Activated T-helper 1 cell treated with anti-CD3 and anti-CD28 coated beads, Interleukin-12 subunit alpha, Interleukin-12 subunit beta, Interleukin-2, Interleukin-4 antibody, amounts not matched to agents 30 ng/mL and 10 ng/mL and 1 ng/mL, durations not matched to agents 14 hours and 24 hours and 36 hours (primary cell): ENCODE measurements around the gene SLC12A4. TPM values are rescaled to one million over a fixed set of nuclear protein-coding genes. Genes with fewer than 3 reads are reported as not detected.
"Not testable (repeated sequence)": the region's sequence is repeated elsewhere in the genome, so short reads cannot be mapped to it uniquely, and the experiment has no call there.

Experiments
- DNase-seq: peaks from one replicate; pipeline ENCODE4 v3.0.0; 2021; ENCODE audit warnings: low spot score
- H3K27ac Mint-ChIP-seq: one replicate; pipeline ENCODE4 v1.8.0; 2021; ENCODE audit warnings: mild to moderate bottlenecking, mixed read lengths
- H3K27me3 Mint-ChIP-seq: one replicate; pipeline ENCODE4 v1.8.0; 2022; ENCODE audit warnings: mild to moderate bottlenecking, moderate library complexity, mixed read lengths; ENCODE audit not compliant: insufficient read depth
- H3K36me3 Mint-ChIP-seq: one replicate; pipeline ENCODE4 v1.8.0; 2021; ENCODE audit warnings: low read depth, mixed read lengths
- H3K4me1 Mint-ChIP-seq: one replicate; pipeline ENCODE4 v1.8.0; 2021; ENCODE audit warnings: low read depth, mixed read lengths
- H3K4me3 Mint-ChIP-seq: one replicate; pipeline ENCODE4 v1.8.0; 2021; ENCODE audit warnings: mild to moderate bottlenecking, moderate library complexity, mixed read lengths
- H3K9me3 Mint-ChIP-seq: one replicate; pipeline ENCODE4 v1.8.0; 2021; ENCODE audit warnings: mixed read lengths
- intact Hi-C: fragments of 100-400 bp; cut with micrococcal nuclease; formaldehyde crosslinking; loops from one replicate; pipeline ENCODE4 v1.15.1; 2024
- total RNA-seq: library from RNA; stranded (reverse); gene quantifications from 2 replicates; pipeline ENCODE4 v1.2.3, GENCODE V29; 2022

The SLC12A4 gene
- 40.0 and 43.1 TPM in 2 replicates for total RNA-seq

DNA sequence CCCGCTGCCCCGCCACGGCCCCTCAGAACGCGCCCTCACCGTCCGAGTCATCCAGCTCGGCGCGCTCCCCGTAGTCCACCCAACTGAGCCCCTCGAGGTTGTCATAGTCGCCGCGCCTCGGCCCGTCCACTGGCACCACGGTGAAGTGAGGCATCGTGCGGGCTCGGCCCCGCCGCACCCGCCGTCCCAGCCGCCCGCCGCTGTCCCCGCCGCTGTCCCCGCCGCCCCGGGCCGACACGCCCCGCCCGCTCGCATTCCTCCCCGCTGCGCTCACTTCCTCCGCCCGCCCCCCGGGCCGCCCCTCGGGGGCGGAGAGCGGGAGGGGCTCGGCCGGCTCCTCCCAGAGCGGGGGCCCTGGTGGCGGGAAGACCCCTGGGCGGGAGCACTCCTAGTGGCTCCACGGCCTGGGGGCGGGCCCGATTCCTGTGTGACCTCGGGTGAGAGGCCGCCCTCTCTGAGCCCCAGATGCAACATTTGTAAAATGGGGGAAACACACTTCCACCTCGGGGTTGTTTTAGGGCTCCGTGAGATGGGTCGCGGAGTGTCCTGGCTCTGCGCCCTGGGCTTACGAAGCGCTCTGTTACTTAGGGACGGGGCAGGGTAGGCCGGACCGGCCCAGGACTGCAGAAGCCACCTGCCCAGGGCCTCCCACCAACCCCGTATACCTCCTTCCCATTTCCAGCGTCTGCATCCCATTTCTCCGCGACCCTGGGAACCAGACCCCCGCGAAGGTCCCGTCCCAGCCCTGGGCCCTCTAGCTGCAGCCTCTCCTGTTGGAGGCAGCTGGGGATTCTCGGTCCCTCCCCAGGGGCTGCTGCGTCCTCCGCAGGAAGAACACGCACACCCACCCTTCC is at the start of gene SLC12A4:
SLC12A4 (minus strand) TSS at position 238 of the 854 bp plus-strand sequence; CDS start at position 154, 84 bp downstream.
- H3K4me1 Mint-ChIP-seq, result peaks cover 40% of the 10 kb centered on the region
- no peaks in the 10 kb centered on the region for H3K27me3 Mint-ChIP-seq
- H3K36me3 Mint-ChIP-seq, result peaks cover 1% of the 10 kb centered on the region

GRCh38 chr16:68015681-68016080 is 47.2 kb upstream of the SLC12A4 start, which contains the start of gene DPEP2NB:
TSS of gene DPEP2NB (minus strand) at chr16:68015911. CDS start at chr16:68015770, 141 bp downstream.
- Mint-ChIP-seq H3K4me1 (peaks cover 5% of the 10 kb centered on the region), H3K36me3 (no peaks in the 10 kb centered on the region), H3K27me3 (no peaks in the 10 kb centered on the region), H3K4me3 (no peak within 1 kb of the TSS), H3K27ac (no peak within 1 kb of the TSS), H3K9me3 (no peaks in the 10 kb centered on the region)
- intact Hi-C loops, result no loop called here
- DNase-seq, result no peak

More for the DNA sequence above, at the start of gene SLC12A4:
- Mint-ChIP-seq H3K27ac (peak within 1 kb of the TSS; percentile 96), H3K9me3 (no peaks in the 10 kb centered on the region), H3K4me3 (peak within 1 kb of the TSS; percentile 99)
- intact Hi-C loops, result loop anchor here (1.0 to 2.0 kb wide), 10 partner anchors 16 to 250 kb away; partner anchors contain the start of genes DDX28, DUS2, EDC4 and GFOD2
- DNase-seq, result peak; percentile 89

DNA sequence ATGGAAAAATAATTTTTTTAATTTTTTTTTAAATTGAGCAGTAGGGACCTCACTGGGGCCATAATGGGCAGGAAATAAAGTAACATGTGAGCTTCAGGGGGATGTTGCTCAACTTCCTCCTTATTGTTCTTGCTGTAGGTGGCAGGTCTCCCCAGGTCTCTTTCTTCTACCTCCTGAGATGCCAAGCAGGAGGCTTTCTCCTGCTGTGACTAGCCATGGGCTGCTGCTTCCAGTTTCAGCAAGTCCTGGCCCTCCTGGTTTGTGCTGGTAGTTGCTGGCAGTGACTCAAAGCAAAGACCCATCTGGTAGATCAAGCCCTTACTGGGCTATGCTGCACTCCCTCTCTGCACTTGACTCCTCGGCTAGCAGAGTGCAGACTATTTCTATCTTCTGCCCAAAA is 45.0 kb upstream of the SLC12A4 start:
- Mint-ChIP-seq H3K4me1 (peaks cover 4% of the 10 kb centered on the region), H3K27me3 (no peaks in the 10 kb centered on the region), H3K4me3 (no peak overlapping the region), H3K36me3 (no peaks in the 10 kb centered on the region), H3K9me3 (no peaks in the 10 kb centered on the region), H3K27ac (no peak overlapping the region)
- intact Hi-C loops, result no loop called here
- DNase-seq, result no peak

- H3K9me3 Mint-ChIP-seq, intact Hi-C loops, H3K4me3 Mint-ChIP-seq, H3K27ac Mint-ChIP-seq, H3K27me3 Mint-ChIP-seq, H3K36me3 Mint-ChIP-seq, DNase-seq: not testable (repeated sequence)
- H3K4me1 Mint-ChIP-seq, result peaks cover 22% of the 10 kb centered on the region
Measured at GRCh38 chr16:68009872-68010271, 41.4 kb upstream of the SLC12A4 start.

DNA sequence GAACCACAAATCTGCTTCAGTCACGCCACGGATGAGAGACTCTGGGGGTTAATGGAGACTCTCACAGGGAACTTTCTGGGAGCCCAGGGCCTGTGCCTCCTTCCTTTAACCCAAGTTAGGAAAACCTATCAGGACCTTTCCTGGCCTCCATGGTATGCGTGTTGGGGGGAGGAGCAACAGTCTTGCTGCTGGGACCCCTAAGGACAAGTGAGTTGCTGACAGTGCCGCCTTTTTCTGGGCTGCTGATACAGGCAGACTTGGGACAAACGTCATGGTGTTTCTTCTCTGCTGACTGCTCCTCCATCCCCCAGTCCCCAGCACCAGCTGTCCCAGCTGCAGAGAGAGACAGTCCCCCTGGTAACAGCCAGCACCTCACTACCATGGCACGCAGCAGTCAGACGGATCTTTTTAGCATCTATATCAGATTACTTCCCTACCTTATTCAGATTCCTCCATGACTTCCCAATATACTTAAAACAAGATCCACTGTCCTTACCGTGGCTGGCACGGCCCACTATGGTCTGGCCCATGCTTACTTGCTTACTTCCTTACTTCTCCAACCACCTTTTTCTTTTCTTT is 40.8 kb upstream of the SLC12A4 start:
- no peaks in the 10 kb centered on the region for H3K9me3 Mint-ChIP-seq
- peaks cover 24% of the 10 kb centered on the region for H3K4me1 Mint-ChIP-seq
- no peaks in the 10 kb centered on the region for H3K27me3 Mint-ChIP-seq
- no peak overlapping the region for H3K27ac Mint-ChIP-seq
- intact Hi-C loops, result no loop called here
- no peak for DNase-seq
- H3K36me3 Mint-ChIP-seq, result no peaks in the 10 kb centered on the region
- H3K4me3 Mint-ChIP-seq, result no peak overlapping the region

GRCh38 chr16:68005786-68006286 is 37.4 kb upstream of the SLC12A4 start:
- intact Hi-C loops, result no loop called here
- peak overlapping the region; percentile 91 for H3K27ac Mint-ChIP-seq

DNA sequence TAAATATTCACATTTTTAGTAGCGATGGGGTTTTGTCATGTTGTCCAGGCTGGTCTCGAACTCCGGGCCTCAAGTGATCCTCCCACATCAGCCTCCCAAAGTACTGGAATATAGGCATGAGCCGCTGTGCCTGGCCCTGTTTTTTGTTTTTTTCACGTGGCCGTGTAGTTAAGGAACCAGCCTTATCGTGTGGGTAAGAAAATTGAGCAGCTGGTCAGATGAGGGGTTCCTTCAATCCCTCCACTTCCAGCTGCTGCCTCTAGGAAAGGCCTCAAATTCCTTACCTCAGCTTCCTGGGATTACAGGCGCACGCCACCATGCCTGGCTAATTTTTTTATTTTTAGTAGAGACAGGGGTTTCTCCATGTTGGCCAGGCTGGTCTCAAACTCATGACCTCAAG is 36.8 kb upstream of the SLC12A4 start:
- Mint-ChIP-seq H3K4me3 (no peak overlapping the region), H3K4me1 (peaks cover 25% of the 10 kb centered on the region), H3K27ac (peak overlapping the region; percentile 91), H3K36me3 (no peaks in the 10 kb centered on the region), H3K27me3 (no peaks in the 10 kb centered on the region), H3K9me3 (no peaks in the 10 kb centered on the region)
- intact Hi-C loops, result no loop called here
- DNase-seq, result no peak

More at GRCh38 chr16:68005786-68006286, 37.4 kb upstream of the SLC12A4 start:
- H3K36me3 Mint-ChIP-seq, result no peaks in the 10 kb centered on the region
- peaks cover 20% of the 10 kb centered on the region for H3K4me1 Mint-ChIP-seq
- peak; percentile 42 for DNase-seq
- peak overlapping the region; percentile 48 for H3K4me3 Mint-ChIP-seq
- H3K9me3 Mint-ChIP-seq, result no peaks in the 10 kb centered on the region
- no peaks in the 10 kb centered on the region for H3K27me3 Mint-ChIP-seq

DNA sequence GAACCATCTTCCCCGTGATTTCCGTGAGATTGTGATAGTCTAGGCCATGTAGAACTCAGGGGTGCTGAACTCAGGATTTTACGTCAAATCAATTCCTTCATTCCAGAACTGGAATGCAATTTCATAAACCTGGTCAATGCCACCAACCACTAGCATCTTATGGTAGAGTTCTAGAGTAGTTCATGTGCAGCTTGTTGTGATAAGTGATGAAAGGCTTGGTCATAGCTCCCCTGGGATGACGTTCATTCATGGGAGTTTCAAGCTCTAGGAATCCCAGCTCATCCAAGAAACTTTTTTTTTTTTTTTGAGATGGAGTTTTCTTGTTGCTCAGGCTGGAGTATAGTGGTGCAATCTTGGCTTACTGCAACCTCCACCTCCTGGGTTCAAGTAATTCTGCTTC is 34.6 kb upstream of the SLC12A4 start:
- H3K9me3 Mint-ChIP-seq, result no peaks in the 10 kb centered on the region
- H3K36me3 Mint-ChIP-seq, result peaks cover 2% of the 10 kb centered on the region
- H3K27ac Mint-ChIP-seq, result no peak overlapping the region
- intact Hi-C loops, result no loop called here
- H3K4me3 Mint-ChIP-seq, result no peak overlapping the region
- H3K27me3 Mint-ChIP-seq, result no peaks in the 10 kb centered on the region
- peaks cover 41% of the 10 kb centered on the region for H3K4me1 Mint-ChIP-seq
- no peak for DNase-seq

GRCh38 chr16:68000450-68000849 is 32.0 kb upstream of the SLC12A4 start:
- Mint-ChIP-seq H3K27me3 (no peaks in the 10 kb centered on the region), H3K4me1 (peaks cover 34% of the 10 kb centered on the region), H3K4me3 (peak overlapping the region; percentile 85), H3K9me3 (no peaks in the 10 kb centered on the region), H3K36me3 (peaks cover 2% of the 10 kb centered on the region), H3K27ac (peak overlapping the region; percentile 72)
- no peak for DNase-seq
- intact Hi-C loops, result no loop called here

DNA sequence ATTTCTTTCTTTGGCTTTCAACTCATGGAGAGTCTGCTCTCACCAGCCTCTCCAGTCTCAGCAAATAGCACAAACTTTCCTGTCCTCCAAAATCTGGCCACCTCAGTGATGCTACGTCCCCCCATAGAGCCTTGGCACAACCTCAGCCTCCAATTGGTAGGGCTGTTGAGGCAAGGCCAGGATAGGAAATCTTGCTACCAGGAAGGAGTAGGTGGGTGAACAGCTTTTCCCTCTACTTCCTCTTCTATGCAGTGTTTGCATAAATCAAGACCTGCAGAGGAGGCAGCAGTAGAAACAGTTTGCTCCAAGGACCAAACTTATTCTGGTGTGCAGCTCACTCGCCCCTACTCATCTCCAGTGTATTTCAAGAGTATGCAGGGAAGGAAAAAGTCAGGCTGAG is 31.5 kb upstream of the SLC12A4 start:
- Mint-ChIP-seq H3K36me3 (peaks cover 2% of the 10 kb centered on the region), H3K4me3 (peak overlapping the region; percentile 85), H3K27me3 (no peaks in the 10 kb centered on the region), H3K27ac (peak overlapping the region; percentile 94), H3K4me1 (peaks cover 34% of the 10 kb centered on the region), H3K9me3 (no peaks in the 10 kb centered on the region)
- no peak for DNase-seq
- intact Hi-C loops, result no loop called here

- H3K36me3 Mint-ChIP-seq, H3K9me3 Mint-ChIP-seq, intact Hi-C loops, H3K27me3 Mint-ChIP-seq: not testable (repeated sequence)
- DNase-seq, result peak; percentile 44
- H3K4me3 Mint-ChIP-seq, result peak within 1 kb of the TSS; percentile 85
- H3K4me1 Mint-ChIP-seq, result peaks cover 36% of the 10 kb centered on the region
- peak within 1 kb of the TSS; percentile 94 for H3K27ac Mint-ChIP-seq
Measured at GRCh38 chr16:67998779-67999688, 30.6 kb upstream of the SLC12A4 start, which contains the start of gene DPEP2. TSS of gene DPEP2 (minus strand) at chr16:67999484. CDS start at chr16:67993212, 6,272 bp downstream.

DNA sequence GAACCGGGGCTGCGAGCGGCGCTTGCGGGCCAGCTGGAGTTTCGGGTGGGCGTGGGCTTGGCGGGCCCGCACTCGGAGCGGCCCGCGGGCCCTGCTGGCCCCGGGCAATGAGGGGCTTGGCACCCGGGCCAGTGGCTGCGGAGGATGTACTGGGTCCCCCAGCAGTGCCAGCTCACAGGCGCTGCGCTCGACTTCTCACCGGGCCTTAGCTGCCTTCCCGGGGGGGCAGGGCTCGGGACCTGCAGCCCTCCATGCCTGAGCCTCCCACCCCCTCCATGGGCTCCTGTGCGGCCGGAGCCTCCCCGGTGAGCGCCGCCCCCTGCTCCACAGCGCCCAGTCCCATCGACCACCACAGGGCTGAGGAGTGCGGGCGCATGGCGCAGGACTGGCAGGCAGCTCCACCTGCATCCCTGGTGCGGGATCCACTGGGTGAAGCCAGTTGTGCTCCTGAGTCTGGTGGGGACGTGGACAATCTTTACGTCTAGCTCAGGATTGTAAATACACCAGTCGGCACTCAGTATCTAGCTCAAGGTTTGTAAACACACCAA is 29.9 kb upstream of the SLC12A4 start:
- peak overlapping the region; percentile 94 for H3K27ac Mint-ChIP-seq
- H3K9me3 Mint-ChIP-seq, H3K4me3 Mint-ChIP-seq, H3K27me3 Mint-ChIP-seq, DNase-seq, H3K36me3 Mint-ChIP-seq, intact Hi-C loops: not testable (repeated sequence)
- H3K4me1 Mint-ChIP-seq, result peaks cover 43% of the 10 kb centered on the region
